HG03196 (cell line): ENCODE data around the gene FCER2.
"Not testable (repeated sequence)": the region's sequence is repeated elsewhere in the genome, so short reads cannot be mapped to it uniquely, and the experiment has no call there.

Experiments
- ATAC-seq: cut with Tn5 transposase; IDR thresholded peaks from one replicate; pipeline ENCODE4 v1.9.1; 2021; ENCODE audit not compliant: unreplicated experiment

Gene FCER2

GRCh38 chr19:7652061-7652641 is 49.8 kb downstream of the FCER2 start:
- ATAC-seq, result peak; percentile 46

GRCh38 chr19:7650148-7650547 is 51.8 kb downstream of the FCER2 start:
- ATAC-seq, result no peak

- ATAC-seq, result no peak
Measured at GRCh38 chr19:7648265-7649014, 53.5 kb downstream of the FCER2 start.

- no peak for ATAC-seq
Measured at GRCh38 chr19:7647156-7647555, 54.8 kb downstream of the FCER2 start.

- ATAC-seq, result no peak
Measured at GRCh38 chr19:7646426-7646700, 55.6 kb downstream of the FCER2 start.

GRCh38 chr19:7645656-7646425 is 56.1 kb downstream of the FCER2 start:
- no peak for ATAC-seq

- ATAC-seq, result no peak
Measured at GRCh38 chr19:7645163-7645562, 56.8 kb downstream of the FCER2 start.

GRCh38 chr19:7644550-7644877 is 57.4 kb downstream of the FCER2 start:
- no peak for ATAC-seq

GRCh38 chr19:7643629-7644549 is 58.0 kb downstream of the FCER2 start:
- ATAC-seq, result not testable (repeated sequence)

GRCh38 chr19:7643031-7643415 is 58.9 kb downstream of the FCER2 start:
- no peak for ATAC-seq

- no peak for ATAC-seq
Measured at GRCh38 chr19:7642295-7643030, 59.5 kb downstream of the FCER2 start.

GRCh38 chr19:7641290-7642276 is 60.3 kb downstream of the FCER2 start:
- no peak for ATAC-seq

GRCh38 chr19:7640803-7641202 is 61.1 kb downstream of the FCER2 start:
- no peak for ATAC-seq

GRCh38 chr19:7639863-7640348 is 62.0 kb downstream of the FCER2 start:
- ATAC-seq, result no peak

GRCh38 chr19:7638802-7639465 is 63.0 kb downstream of the FCER2 start:
- no peak for ATAC-seq
